D721Med (cell line): Measurements from ENCODE around the gene LYPD6B.

Experiments
- DNase-seq: peaks from one replicate; pipeline ENCODE4 v3.0.0; 2011; ENCODE audit warnings: low spot score; ENCODE audit not compliant: insufficient read length
- FAIRE-seq: peaks from 2 replicates; lab custom pipeline; 2011; peaks lifted over from hg19 to GRCh38; lab: Jason Lieb, UNC
- CTCF ChIP-seq: IDR thresholded peaks from 2 replicates; pipeline ENCODE4 v1.5.1; 2012; ENCODE audit warnings: mild to moderate bottlenecking, control low read depth; ENCODE audit not compliant: insufficient read depth; ENCODE audit errors: missing control alignments

The LYPD6B gene

GRCh38 chr2:149145314-149146295 is 107.1 kb downstream of the LYPD6B start:
- no peak for DNase-seq

GRCh38 chr2:149146876-149147275 is 108.4 kb downstream of the LYPD6B start:
- no peak for DNase-seq
- no peak for FAIRE-seq
- no peak for TF ChIP-seq CTCF

More at GRCh38 chr2:149145314-149146295, 107.1 kb downstream of the LYPD6B start:
- TF ChIP-seq CTCF: no peak
- FAIRE-seq: no peak

- DNase-seq (no peak), FAIRE-seq (no peak)
- no peak for TF ChIP-seq CTCF
Measured at GRCh38 chr2:149148194-149149006, 109.9 kb downstream of the LYPD6B start.

- FAIRE-seq: no peak
- TF ChIP-seq CTCF: no peak
- no peak for DNase-seq
Measured at GRCh38 chr2:149149007-149149297, 110.5 kb downstream of the LYPD6B start.

- FAIRE-seq: no peak
- no peak for DNase-seq
- no peak for TF ChIP-seq CTCF
Measured at GRCh38 chr2:149152469-149152953, 114.0 kb downstream of the LYPD6B start.

- no peak for TF ChIP-seq CTCF
- DNase-seq (no peak), FAIRE-seq (no peak)
Measured at GRCh38 chr2:149155196-149155969, 116.9 kb downstream of the LYPD6B start.
